HEK293 (cell line): ENCODE data around the gene CXCL12.
A peak's percentile ranks its signal among the peaks of the same experiment; 100 is the strongest.

Source experiments
- CTCF ChIA-PET: fragments of 350-600 bp; formaldehyde crosslinking; extraction: SDS; loops from one replicate; lab custom pipeline; 2021; ENCODE audit warnings: antibody characterized with exemption; lab: Yijun Ruan, JAX
- POLR2A ChIA-PET: fragments of 300-600 bp; formaldehyde crosslinking; extraction: SDS; loops from one replicate; lab custom pipeline; 2020; ENCODE audit warnings: antibody characterized with exemption, inconsistent platforms; lab: Yijun Ruan, JAX
- H3K27ac ChIP-seq: fragments of 200-500 bp; sonication (Bioruptor generic); 2 replicates; pipeline ENCODE4 v1.5.1; 2014; ENCODE audit warnings: low read depth, low read length, control low read depth, inconsistent platforms; ENCODE audit errors: extremely low read depth
- H3K36me3 ChIP-seq, 2 experiments: fragments of 200-500 bp in 1 of 2; sonication (Bioruptor generic) in 1 of 2; 1 replicate in 1 of 2; 2 replicates in 1 of 2; pipeline ENCODE4 v1.5.1; 2014 to 2017; ENCODE audit warnings: inconsistent platforms in 2 of 2, low read length in 2 of 2; ENCODE audit not compliant: control insufficient read depth in 2 of 2, insufficient read depth in 1 of 2
- H3K4me1 ChIP-seq: fragments of 200-500 bp; sonication (Bioruptor generic); 2 replicates; pipeline ENCODE4 v1.5.1; 2014; ENCODE audit warnings: mild to moderate bottlenecking, low read length, inconsistent platforms; ENCODE audit not compliant: control insufficient read depth, insufficient read depth
- H3K4me3 ChIP-seq: 2 replicates; pipeline ENCODE4 v1.5.1; 2011; ENCODE audit warnings: low read depth, mild to moderate bottlenecking, control low read depth, low read length, moderate library complexity
- H3K9me3 ChIP-seq: fragments of 200-500 bp; sonication (Bioruptor generic); 2 replicates; pipeline ENCODE4 v1.5.1; 2014; ENCODE audit warnings: low read depth, low read length, inconsistent platforms; ENCODE audit not compliant: control insufficient read depth, insufficient read depth
- HOXC10 ChIP-seq: sonication (generic); formaldehyde crosslinking; IDR thresholded peaks from 2 replicates; pipeline ENCODE4 v1.8.1; 2023; ENCODE audit warnings: mild to moderate bottlenecking, missing genetic modification reagents
- MZF1 ChIP-seq: fragments of 450-650 bp; formaldehyde crosslinking; IDR thresholded peaks from 2 replicates; pipeline ENCODE4 v1.5.1; 2017; ENCODE audit warnings: missing biosample characterization, missing genetic modification characterization, borderline replicate concordance
- RBAK ChIP-seq: fragments of 450-650 bp; formaldehyde crosslinking; IDR thresholded peaks from 2 replicates; pipeline ENCODE4 v1.5.1; 2016; ENCODE audit warnings: missing biosample characterization, missing genetic modification characterization
- SETDB1 ChIP-seq: IDR thresholded peaks from one replicate; pipeline ENCODE4 v1.6.1; 2017; ENCODE audit warnings: mild to moderate bottlenecking, low read length, moderate library complexity, mixed read lengths; ENCODE audit not compliant: insufficient read length
- ZFHX2 ChIP-seq: fragments of 450-650 bp; formaldehyde crosslinking; conservative IDR thresholded peaks from 2 replicates; pipeline ENCODE4 v1.5.1; 2016; ENCODE audit warnings: missing biosample characterization, missing genetic modification characterization
- ZFP37 ChIP-seq: fragments of 450-650 bp; formaldehyde crosslinking; IDR thresholded peaks from 2 replicates; pipeline ENCODE4 v1.5.1; 2016; ENCODE audit warnings: missing biosample characterization, missing genetic modification characterization
- ZNF132 ChIP-seq: fragments of 450-650 bp; formaldehyde crosslinking; IDR thresholded peaks from 2 replicates; pipeline ENCODE4 v1.5.1; 2017; ENCODE audit warnings: missing biosample characterization, missing genetic modification characterization, borderline replicate concordance
- ZNF184 ChIP-seq: fragments of 450-650 bp; IDR thresholded peaks from 2 replicates; pipeline ENCODE4 v1.5.1; 2018; ENCODE audit warnings: missing biosample characterization, mild to moderate bottlenecking, missing genetic modification characterization
- ZNF202 ChIP-seq: fragments of 450-650 bp; formaldehyde crosslinking; IDR thresholded peaks from 2 replicates; pipeline ENCODE4 v1.5.1; 2016; ENCODE audit warnings: missing biosample characterization, missing genetic modification characterization, borderline replicate concordance
- ZNF292 ChIP-seq: fragments of 450-650 bp; formaldehyde crosslinking; IDR thresholded peaks from 2 replicates; pipeline ENCODE4 v1.5.1; 2016; ENCODE audit warnings: low read depth, missing biosample characterization, missing genetic modification characterization, borderline replicate concordance
- ZNF37A ChIP-seq: fragments of 450-650 bp; IDR thresholded peaks from 2 replicates; pipeline ENCODE4 v1.5.1; 2018; ENCODE audit warnings: missing biosample characterization, missing genetic modification characterization
- ZNF404 ChIP-seq: fragments of 450-650 bp; formaldehyde crosslinking; IDR thresholded peaks from 2 replicates; pipeline ENCODE4 v1.5.1; 2017; ENCODE audit warnings: missing biosample characterization, missing genetic modification characterization
- ZNF521 ChIP-seq: fragments of 450-650 bp; formaldehyde crosslinking; IDR thresholded peaks from 2 replicates; pipeline ENCODE4 v1.5.1; 2017; ENCODE audit warnings: missing biosample characterization, mild to moderate bottlenecking, missing genetic modification characterization
- ZNF530 ChIP-seq: fragments of 450-650 bp; formaldehyde crosslinking; IDR thresholded peaks from 2 replicates; pipeline ENCODE4 v1.5.1; 2016; ENCODE audit warnings: low read depth, missing biosample characterization, missing genetic modification characterization
- ZNF830 ChIP-seq: fragments of 450-650 bp; IDR thresholded peaks from 2 replicates; pipeline ENCODE4 v1.5.0; 2018; ENCODE audit warnings: missing biosample characterization, missing genetic modification characterization, low read depth, mild to moderate bottlenecking, moderate library complexity
- ZSCAN16 ChIP-seq: fragments of 450-650 bp; formaldehyde crosslinking; IDR thresholded peaks from 2 replicates; pipeline ENCODE4 v1.5.1; 2016; ENCODE audit warnings: missing biosample characterization, missing genetic modification characterization
- TF ChIP-seq, protein P1 (sequence below): fragments of 450-650 bp; formaldehyde crosslinking; IDR thresholded peaks from 2 replicates; pipeline ENCODE4 v1.5.0; 2017; ENCODE audit warnings: missing biosample characterization, missing genetic modification characterization, borderline replicate concordance
- TF ChIP-seq, protein P2 (sequence below): fragments of 450-650 bp; formaldehyde crosslinking; IDR thresholded peaks from 2 replicates; pipeline ENCODE4 v1.5.1; 2016; ENCODE audit warnings: missing biosample characterization, missing genetic modification characterization
- TF ChIP-seq, protein P3 (sequence below): fragments of 450-650 bp; formaldehyde crosslinking; IDR thresholded peaks from 2 replicates; pipeline ENCODE4 v1.5.1; 2016; ENCODE audit warnings: missing biosample characterization, missing genetic modification characterization

Gene CXCL12

GRCh38 chr10:44416021-44416771 is 31.3 kb upstream of the CXCL12 start:
- POLR2A ChIA-PET, result no interaction called here
- CTCF ChIA-PET, result interaction anchor here (0.5 to 1.0 kb wide), 3 partner anchors 29 to 104 kb away, joined by 3 to 4 read pairs (median 3); no protein-coding TSS in a partner anchor
- Histone ChIP-seq H3K4me1 (no peaks in the 10 kb centered on the region), H3K4me3 (no peak overlapping the region), H3K27ac (no peak overlapping the region), H3K9me3 (no peaks in the 10 kb centered on the region), H3K36me3 (no peaks in the 10 kb centered on the region)
- TF ChIP-seq ZNF521 (no peak), HOXC10 (CRISPR knock-in tag) (no peak), ZNF830 (tag by site-specific recombination) (no peak), ZNF404 (tag by site-specific recombination) (no peak), ZNF184 (no peak), ZNF132 (no peak), ZNF530 (no peak), ZSCAN16 (tag by site-specific recombination) (no peak), RBAK (tag by site-specific recombination) (no peak), MZF1 (no peak), ZFP37 (tag by site-specific recombination) (no peak), ZNF202 (tag by site-specific recombination) (no peak), ZFHX2 (tag by site-specific recombination) (no peak), ZNF292 (tag by site-specific recombination) (no peak)
- TF ChIP-seq, protein P1, sequence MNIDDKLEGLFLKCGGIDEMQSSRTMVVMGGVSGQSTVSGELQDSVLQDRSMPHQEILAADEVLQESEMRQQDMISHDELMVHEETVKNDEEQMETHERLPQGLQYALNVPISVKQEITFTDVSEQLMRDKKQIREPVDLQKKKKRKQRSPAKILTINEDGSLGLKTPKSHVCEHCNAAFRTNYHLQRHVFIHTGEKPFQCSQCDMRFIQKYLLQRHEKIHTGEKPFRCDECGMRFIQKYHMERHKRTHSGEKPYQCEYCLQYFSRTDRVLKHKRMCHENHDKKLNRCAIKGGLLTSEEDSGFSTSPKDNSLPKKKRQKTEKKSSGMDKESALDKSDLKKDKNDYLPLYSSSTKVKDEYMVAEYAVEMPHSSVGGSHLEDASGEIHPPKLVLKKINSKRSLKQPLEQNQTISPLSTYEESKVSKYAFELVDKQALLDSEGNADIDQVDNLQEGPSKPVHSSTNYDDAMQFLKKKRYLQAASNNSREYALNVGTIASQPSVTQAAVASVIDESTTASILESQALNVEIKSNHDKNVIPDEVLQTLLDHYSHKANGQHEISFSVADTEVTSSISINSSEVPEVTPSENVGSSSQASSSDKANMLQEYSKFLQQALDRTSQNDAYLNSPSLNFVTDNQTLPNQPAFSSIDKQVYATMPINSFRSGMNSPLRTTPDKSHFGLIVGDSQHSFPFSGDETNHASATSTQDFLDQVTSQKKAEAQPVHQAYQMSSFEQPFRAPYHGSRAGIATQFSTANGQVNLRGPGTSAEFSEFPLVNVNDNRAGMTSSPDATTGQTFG (tag by site-specific recombination), result no peak
- TF ChIP-seq, protein P2, sequence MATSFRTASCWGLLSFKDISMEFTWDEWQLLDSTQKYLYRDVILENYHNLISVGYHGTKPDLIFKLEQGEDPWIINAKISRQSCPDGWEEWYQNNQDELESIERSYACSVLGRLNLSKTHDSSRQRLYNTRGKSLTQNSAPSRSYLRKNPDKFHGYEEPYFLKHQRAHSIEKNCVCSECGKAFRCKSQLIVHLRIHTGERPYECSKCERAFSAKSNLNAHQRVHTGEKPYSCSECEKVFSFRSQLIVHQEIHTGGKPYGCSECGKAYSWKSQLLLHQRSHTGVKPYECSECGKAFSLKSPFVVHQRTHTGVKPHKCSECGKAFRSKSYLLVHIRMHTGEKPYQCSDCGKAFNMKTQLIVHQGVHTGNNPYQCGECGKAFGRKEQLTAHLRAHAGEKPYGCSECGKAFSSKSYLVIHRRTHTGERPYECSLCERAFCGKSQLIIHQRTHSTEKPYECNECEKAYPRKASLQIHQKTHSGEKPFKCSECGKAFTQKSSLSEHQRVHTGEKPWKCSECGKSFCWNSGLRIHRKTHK (tag by site-specific recombination), result no peak
- TF ChIP-seq, protein P3, sequence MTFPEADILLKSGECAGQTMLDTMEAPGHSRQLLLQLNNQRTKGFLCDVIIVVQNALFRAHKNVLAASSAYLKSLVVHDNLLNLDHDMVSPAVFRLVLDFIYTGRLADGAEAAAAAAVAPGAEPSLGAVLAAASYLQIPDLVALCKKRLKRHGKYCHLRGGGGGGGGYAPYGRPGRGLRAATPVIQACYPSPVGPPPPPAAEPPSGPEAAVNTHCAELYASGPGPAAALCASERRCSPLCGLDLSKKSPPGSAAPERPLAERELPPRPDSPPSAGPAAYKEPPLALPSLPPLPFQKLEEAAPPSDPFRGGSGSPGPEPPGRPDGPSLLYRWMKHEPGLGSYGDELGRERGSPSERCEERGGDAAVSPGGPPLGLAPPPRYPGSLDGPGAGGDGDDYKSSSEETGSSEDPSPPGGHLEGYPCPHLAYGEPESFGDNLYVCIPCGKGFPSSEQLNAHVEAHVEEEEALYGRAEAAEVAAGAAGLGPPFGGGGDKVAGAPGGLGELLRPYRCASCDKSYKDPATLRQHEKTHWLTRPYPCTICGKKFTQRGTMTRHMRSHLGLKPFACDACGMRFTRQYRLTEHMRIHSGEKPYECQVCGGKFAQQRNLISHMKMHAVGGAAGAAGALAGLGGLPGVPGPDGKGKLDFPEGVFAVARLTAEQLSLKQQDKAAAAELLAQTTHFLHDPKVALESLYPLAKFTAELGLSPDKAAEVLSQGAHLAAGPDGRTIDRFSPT (tag by site-specific recombination), result no peak

GRCh38 chr10:44415121-44415520 is 30.2 kb upstream of the CXCL12 start:
- POLR2A ChIA-PET, result no interaction called here
- Histone ChIP-seq H3K4me1 (no peaks in the 10 kb centered on the region), H3K27ac (no peak overlapping the region), H3K9me3 (no peaks in the 10 kb centered on the region), H3K36me3 (no peaks in the 10 kb centered on the region), H3K4me3 (no peak overlapping the region)
- CTCF ChIA-PET, result no interaction called here
- TF ChIP-seq ZNF37A (no peak), SETDB1 (peak; percentile 35)
